ACC112 (cell line): Measurements from ENCODE around the gene NOC2L.

Experiments used
- H2AFZ ChIP-seq: fragments of 200-600 bp; sonication (generic); one replicate; pipeline ENCODE4 v1.6.0; 2017; ENCODE audit warnings: antibody characterized with exemption, low read length; ENCODE audit not compliant: unreplicated experiment
- H3K27ac ChIP-seq: fragments of 200-600 bp; sonication (generic); 2 replicates; pipeline ENCODE4 v1.5.1; 2014; ENCODE audit warnings: low read depth, mild to moderate bottlenecking, antibody characterized with exemption, low read length, moderate library complexity
- H3K27me3 ChIP-seq: fragments of 200-600 bp; sonication (generic); 2 replicates; pipeline ENCODE4 v1.6.1; 2014; ENCODE audit warnings: mild to moderate bottlenecking, antibody characterized with exemption, low read length, moderate library complexity, mixed read lengths; ENCODE audit not compliant: insufficient read depth
- H3K36me3 ChIP-seq: fragments of 200-600 bp; sonication (generic); 2 replicates; pipeline ENCODE4 v1.6.1; 2016; ENCODE audit warnings: mild to moderate bottlenecking, antibody characterized with exemption, low read length, moderate library complexity, mixed read lengths; ENCODE audit not compliant: insufficient read depth
- H3K4me1 ChIP-seq: fragments of 200-600 bp; sonication (generic); one replicate; pipeline ENCODE4 v1.6.1; 2016; ENCODE audit warnings: low read length, mixed read lengths; ENCODE audit not compliant: insufficient read depth, unreplicated experiment, control insufficient read depth
- H3K4me3 ChIP-seq: fragments of 200-600 bp; sonication (generic); 2 replicates; pipeline ENCODE4 v1.5.1; 2014; ENCODE audit warnings: mild to moderate bottlenecking, low read depth, low read length
- H3K79me2 ChIP-seq: fragments of 200-600 bp; sonication (generic); one replicate; pipeline ENCODE4 v1.6.0; 2016; ENCODE audit warnings: low read length; ENCODE audit not compliant: control insufficient read depth, unreplicated experiment, insufficient read depth

Gene NOC2L

DNA sequence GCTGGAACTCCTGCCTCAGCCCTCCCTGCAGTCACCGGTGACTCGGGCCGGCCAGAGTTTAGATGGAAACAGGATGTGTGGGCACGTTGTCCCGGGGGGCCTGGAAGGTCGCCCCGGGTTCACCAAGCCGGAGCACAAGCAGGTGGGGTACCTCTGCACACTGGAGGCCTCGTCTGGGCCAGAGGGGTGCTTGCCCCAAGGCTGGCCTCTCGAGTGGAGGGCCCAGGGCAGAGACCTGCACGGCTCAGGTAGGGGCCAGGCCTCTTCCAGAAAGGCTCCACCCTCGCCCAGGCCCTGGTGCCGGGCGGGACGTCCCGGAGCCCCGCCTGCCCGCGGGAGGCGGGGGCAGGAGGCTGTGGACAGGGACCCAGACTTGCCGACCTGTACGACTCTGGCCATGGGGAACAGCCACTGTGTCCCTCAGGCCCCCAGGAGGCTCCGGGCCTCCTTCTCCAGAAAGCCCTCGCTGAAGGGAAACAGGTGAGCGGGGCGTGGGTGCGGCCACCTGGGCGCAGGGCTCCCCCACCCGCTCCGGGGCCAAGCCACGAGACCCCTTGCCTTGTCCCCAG lies 7.2 kb upstream of the NOC2L start, which contains the start of gene PLEKHN1:
Gene PLEKHN1 (plus strand): TSS at position 348 of the 569 bp plus-strand sequence. CDS start 50 bp downstream, at position 398.
- H3K36me3 ChIP-seq: no peaks in the 10 kb centered on the region
- peak within 1 kb of the TSS; percentile 75 for H2AFZ ChIP-seq
- no peaks in the 10 kb centered on the region for H3K79me2 ChIP-seq
- H3K27ac ChIP-seq: peak within 1 kb of the TSS; percentile 68
- H3K27me3 ChIP-seq: no peaks in the 10 kb centered on the region
- H3K4me1 ChIP-seq: peaks cover 7% of the 10 kb centered on the region
- H3K4me3 ChIP-seq: peak within 1 kb of the TSS; percentile 89

DNA sequence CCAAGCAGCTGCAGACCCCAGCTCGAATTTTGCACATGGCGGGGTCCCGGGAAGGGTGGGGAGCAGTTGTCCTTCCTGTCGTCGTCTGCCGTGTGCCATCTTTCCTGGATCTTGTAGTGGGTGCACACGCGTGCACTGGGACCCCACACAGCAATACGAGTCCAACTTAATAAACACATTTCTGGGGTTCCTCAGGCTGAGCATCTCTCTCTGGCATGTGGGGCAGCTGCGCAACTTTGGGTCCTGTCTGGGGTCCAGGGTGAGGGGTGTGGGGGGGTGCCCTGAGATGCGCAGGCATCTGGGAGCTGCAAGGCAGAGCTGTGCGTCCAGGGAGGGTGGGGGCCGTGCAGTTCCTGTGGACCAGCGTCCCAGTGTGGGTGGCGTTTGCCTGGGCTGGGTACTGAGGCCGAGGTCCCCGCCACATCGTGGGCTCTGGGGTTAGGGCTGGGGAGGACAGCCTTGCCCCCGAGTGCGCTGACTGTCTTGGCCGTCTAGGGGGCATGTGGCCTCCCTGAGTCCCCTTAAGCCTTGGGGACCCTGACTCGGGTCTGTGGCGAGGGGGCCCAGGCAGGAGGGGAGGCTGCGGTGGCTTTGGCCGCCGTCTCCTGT lies 6.6 kb upstream of the NOC2L start:
- no peaks in the 10 kb centered on the region for H3K36me3 ChIP-seq
- H3K27me3 ChIP-seq: no peaks in the 10 kb centered on the region
- H3K4me3 ChIP-seq: peak overlapping the region; percentile 89
- peak overlapping the region; percentile 68; the same call in 1 of the 2 replicates for H3K27ac ChIP-seq
- H3K4me1 ChIP-seq: peaks cover 7% of the 10 kb centered on the region
- no peak overlapping the region for H2AFZ ChIP-seq
- H3K79me2 ChIP-seq: no peaks in the 10 kb centered on the region

DNA sequence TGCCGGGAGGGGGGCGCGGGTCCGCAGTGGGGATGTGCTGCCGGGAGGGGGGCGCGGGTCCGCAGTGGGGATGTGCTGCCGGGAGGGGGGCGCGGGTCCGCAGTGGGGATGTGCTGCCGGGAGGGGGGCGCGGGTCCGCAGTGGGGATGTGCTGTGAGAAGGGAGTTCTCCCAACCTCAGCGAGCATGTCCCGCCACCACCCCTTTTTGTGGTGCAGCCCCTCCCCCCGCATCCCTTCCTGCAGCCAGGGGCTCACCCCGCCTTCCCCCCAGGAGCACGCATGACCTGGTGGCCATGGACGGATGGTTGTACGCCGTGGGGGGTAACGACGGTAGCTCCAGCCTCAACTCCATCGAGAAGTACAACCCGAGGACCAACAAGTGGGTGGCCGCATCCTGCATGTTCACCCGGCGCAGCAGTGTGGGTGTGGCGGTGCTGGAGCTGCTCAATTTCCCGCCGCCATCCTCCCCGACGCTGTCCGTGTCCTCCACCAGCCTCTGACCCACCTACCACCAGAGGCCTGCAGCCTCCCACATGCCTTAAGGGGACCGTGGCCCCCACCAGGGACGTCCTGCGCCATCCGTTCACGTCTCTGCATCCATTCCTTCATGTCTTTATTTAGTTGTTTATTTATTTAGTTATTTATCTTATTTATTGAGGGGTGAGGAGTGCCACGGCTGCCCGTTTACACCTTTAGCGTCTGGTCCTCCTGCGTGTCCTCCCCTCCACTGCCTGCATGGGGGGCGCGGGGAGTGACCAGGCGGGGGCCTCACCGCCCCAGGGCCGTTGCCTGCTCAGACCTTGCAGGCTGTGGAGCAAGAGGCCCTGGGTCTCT lies 5.9 kb upstream of the NOC2L start:
- Histone ChIP-seq H3K79me2 (no peaks in the 10 kb centered on the region), H3K27me3 (no peaks in the 10 kb centered on the region), H3K27ac (no peak overlapping the region), H3K4me3 (no peak overlapping the region; the same call in 1 of the 2 replicates), H2AFZ (no peak overlapping the region), H3K4me1 (peaks cover 7% of the 10 kb centered on the region), H3K36me3 (no peaks in the 10 kb centered on the region)

DNA sequence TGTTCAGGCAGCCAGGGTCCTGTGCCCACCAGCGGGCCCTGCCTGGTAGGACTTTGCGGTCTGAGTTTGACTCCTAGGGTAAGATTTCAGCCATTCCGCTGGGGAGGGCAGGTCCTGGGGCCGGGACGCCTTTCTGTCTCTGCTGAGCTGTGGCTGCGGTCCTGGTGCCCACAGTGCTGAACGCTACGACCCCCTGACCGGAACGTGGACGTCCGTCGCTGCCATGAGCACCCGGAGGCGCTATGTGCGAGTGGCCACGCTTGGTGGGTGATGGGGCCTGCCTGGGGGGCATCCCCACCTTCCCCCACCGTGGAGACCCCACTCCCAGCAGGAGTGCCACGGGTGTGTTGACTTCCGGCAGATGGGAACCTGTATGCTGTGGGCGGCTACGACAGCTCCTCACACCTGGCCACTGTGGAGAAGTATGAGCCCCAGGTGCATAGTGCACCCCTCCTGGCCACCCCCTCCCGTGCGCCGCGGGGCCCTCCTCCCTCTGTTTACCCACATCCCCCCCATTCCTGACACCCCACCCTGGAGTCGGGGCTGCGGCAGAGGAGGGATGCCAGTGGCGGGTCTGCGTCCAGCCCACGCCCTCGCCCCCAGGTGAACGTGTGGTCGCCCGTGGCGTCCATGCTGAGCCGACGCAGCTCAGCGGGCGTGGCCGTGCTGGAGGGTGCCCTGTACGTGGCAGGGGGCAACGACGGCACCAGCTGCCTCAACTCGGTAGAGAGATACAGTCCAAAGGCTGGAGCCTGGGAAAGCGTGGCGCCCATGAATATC lies 4.9 kb upstream of the NOC2L start:
- peaks cover 5% of the 10 kb centered on the region; the same call in 1 of the 2 replicates for H3K27me3 ChIP-seq
- peaks cover 7% of the 10 kb centered on the region for H3K4me1 ChIP-seq
- peaks cover 1% of the 10 kb centered on the region for H3K79me2 ChIP-seq
- no peaks in the 10 kb centered on the region for H3K36me3 ChIP-seq
- no peak overlapping the region for H3K4me3 ChIP-seq
- no peak overlapping the region for H3K27ac ChIP-seq
- H2AFZ ChIP-seq: no peak overlapping the region

DNA sequence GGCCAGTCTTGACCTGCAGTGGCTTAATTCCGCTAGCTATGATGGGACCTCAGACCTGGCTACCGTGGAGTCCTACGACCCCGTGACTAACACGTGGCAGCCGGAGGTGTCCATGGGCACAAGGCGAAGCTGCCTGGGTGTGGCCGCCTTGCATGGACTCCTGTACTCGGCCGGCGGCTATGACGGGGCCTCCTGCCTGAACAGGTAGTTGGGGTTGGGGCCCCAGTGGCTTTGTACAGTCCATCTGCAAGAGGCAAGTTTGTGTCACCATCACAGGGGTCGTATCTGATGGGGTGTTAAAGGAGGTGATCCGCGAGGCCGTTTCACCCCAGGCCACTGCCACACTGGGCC lies 4.2 kb upstream of the NOC2L start:
- H3K4me3 ChIP-seq: no peak overlapping the region
- peaks cover 5% of the 10 kb centered on the region; the same call in 1 of the 2 replicates for H3K27me3 ChIP-seq
- no peaks in the 10 kb centered on the region for H3K36me3 ChIP-seq
- no peak overlapping the region for H2AFZ ChIP-seq
- peaks cover 8% of the 10 kb centered on the region for H3K79me2 ChIP-seq
- peaks cover 7% of the 10 kb centered on the region for H3K4me1 ChIP-seq
- H3K27ac ChIP-seq: no peak overlapping the region

DNA sequence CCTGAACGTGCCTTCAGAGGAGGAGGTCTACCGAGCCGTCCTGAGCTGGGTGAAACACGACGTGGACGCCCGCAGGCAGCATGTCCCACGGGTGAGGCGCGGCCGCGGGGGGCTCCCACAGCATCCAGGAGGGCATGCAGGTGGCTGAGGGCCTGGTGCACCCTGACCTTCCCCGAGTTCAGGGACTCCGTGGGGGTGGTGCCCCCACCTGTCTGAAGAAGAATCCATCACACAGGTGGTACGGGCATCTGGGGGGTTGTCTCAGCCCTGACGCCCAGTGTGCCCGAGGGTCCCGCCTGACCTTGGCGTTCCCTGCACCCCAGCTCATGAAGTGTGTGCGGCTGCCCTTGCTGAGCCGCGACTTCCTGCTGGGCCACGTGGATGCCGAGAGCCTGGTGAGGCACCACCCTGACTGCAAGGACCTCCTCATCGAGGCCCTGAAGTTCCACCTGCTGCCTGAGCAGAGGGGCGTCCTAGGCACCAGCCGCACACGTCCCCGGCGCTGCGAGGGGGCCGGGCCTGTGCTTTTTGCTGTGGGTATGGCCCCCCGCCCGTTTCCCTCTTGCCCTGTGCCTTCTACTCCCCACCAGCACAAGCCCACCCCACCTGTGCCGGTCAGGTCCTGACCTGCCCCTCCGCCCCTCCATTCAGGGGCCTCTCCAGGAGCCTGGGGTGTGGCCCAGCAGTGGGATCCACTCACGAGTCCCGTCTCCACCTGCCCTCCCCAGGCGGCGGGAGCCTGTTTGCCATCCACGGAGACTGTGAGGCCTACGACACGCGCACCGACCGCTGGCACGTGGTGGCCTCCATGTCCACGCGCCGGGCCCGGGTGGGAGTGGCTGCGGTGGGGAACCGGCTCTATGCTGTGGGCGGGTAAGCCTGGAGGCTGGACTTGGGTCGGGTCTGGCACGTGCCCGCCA lies 3.6 kb upstream of the NOC2L start:
- Histone ChIP-seq H3K4me3 (no peak overlapping the region), H2AFZ (no peak overlapping the region), H3K27ac (no peak overlapping the region), H3K27me3 (peaks cover 5% of the 10 kb centered on the region; the same call in 1 of the 2 replicates), H3K4me1 (peaks cover 11% of the 10 kb centered on the region), H3K36me3 (no peaks in the 10 kb centered on the region), H3K79me2 (peaks cover 14% of the 10 kb centered on the region)

DNA sequence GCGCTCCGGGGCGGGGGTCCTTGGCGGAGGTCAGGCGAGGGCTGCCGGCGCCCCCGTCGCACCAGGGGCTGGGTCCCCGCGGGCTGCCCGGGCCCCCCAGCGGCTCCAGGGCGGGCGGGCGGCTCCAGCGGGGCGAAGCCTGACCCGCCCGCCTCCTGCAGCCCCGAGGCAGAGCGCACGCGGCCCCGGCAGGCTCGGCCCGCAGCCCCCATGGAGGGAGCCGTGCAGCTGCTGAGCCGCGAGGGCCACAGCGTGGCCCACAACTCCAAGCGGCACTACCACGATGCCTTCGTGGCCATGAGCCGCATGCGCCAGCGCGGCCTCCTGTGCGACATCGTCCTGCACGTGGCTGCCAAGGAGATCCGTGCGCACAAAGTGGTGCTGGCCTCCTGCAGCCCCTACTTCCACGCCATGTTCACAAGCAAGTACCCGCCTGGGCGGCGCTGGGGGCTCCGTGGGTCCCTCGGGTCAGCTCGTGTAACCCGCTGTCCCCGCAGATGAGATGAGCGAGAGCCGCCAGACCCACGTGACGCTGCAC lies 2.1 kb upstream of the NOC2L start:
- Histone ChIP-seq H3K79me2 (peaks cover 26% of the 10 kb centered on the region), H3K36me3 (no peaks in the 10 kb centered on the region), H2AFZ (no peak overlapping the region), H3K27ac (no peak overlapping the region), H3K4me3 (peak overlapping the region; percentile 100), H3K4me1 (peaks cover 12% of the 10 kb centered on the region), H3K27me3 (peaks cover 5% of the 10 kb centered on the region; the same call in 1 of the 2 replicates)

DNA sequence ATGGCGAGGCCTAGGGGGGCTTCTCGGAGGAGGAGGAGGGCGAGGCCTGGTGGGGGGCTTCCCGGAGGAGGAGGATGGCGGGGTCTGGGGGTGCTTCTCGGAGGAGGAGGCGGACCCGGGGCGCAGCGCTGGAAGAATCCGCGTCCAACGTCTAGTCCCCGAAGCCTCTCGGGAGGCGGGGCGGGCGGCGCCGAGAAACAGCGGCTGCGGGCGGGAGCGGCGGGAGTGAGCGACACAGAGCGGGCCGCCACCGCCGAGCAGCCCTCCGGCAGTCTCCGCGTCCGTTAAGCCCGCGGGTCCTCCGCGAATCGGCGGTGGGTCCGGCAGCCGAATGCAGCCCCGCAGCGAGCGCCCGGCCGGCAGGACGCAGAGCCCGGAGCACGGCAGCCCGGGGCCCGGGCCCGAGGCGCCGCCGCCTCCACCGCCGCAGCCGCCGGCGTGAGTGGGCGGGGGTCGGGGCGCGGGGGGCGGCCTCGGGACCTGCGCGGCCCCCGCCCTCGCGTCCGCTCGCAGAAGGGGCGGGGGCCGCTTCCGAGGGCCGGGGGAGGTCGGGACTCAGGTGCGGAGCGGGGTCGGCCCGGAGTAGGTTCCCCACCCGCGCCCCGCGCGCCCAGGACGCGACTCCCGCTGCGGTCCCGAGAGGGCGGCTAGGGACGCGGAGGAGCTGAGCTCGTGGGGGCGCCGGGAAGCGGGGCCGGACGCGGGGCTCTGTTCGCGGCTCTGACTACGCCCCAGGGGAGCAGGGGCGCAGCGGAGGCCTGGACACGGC lies 1.5 kb upstream of the NOC2L start, which contains the start of gene KLHL17:
Gene KLHL17 (plus strand): TSS at position 222 of the 769 bp plus-strand sequence. CDS start 110 bp downstream, at position 332.
- Histone ChIP-seq H2AFZ (peak within 1 kb of the TSS; percentile 22), H3K4me3 (peak within 1 kb of the TSS; percentile 100), H3K4me1 (peaks cover 6% of the 10 kb centered on the region), H3K27me3 (peaks cover 5% of the 10 kb centered on the region; the same call in 1 of the 2 replicates), H3K27ac (no peak within 1 kb of the TSS), H3K36me3 (no peaks in the 10 kb centered on the region), H3K79me2 (peaks cover 26% of the 10 kb centered on the region)
